HepG2 (cell line): ENCODE results near the gene ATIC. TPM values are rescaled to one million over a fixed set of nuclear protein-coding genes. Genes with fewer than 3 reads are reported as not detected.

Source experiments
- ARID3A ChIP-seq: IDR thresholded peaks from 2 replicates; pipeline ENCODE4 v1.6.1; 2012; ENCODE audit warnings: low read depth, low read length, improper control_type of control experiment
- CREB1 ChIP-seq, 2 experiments: fragments of 450-650 bp in 1 of 2; IDR thresholded peaks; 2 replicates each; pipeline ENCODE4 v1.6.1; 2016 to 2017; ENCODE audit warnings: control low read depth in 1 of 2, mild to moderate bottlenecking in 1 of 2, missing compliant biosample characterization in 1 of 2, missing genetic modification characterization in 1 of 2
- EEA1 ChIP-seq: sonication (generic); formaldehyde crosslinking; IDR thresholded peaks from 2 replicates; pipeline ENCODE4 v1.5.1; 2020; ENCODE audit warnings: mild to moderate bottlenecking, missing genetic modification reagents, borderline replicate concordance
- GATA4 ChIP-seq: sonication (generic); IDR thresholded peaks from 2 replicates; pipeline ENCODE4 v1.6.1; 2016; ENCODE audit warnings: antibody characterized with exemption, low read depth, borderline replicate concordance
- MAFG ChIP-seq: sonication (generic); formaldehyde crosslinking; IDR thresholded peaks from 2 replicates; pipeline ENCODE4 v1.5.1; 2020; ENCODE audit warnings: mild to moderate bottlenecking, missing genetic modification reagents
- MED13 ChIP-seq: sonication (generic); formaldehyde crosslinking; IDR thresholded peaks from 2 replicates; pipeline ENCODE4 v1.5.0; 2020; ENCODE audit warnings: missing genetic modification reagents
- NR1H2 ChIP-seq: sonication (generic); formaldehyde crosslinking; IDR thresholded peaks from 2 replicates; pipeline ENCODE4 v1.8.1; 2022; ENCODE audit warnings: low read depth, missing genetic modification reagents, borderline replicate concordance
- RFX3 ChIP-seq: IDR thresholded peaks from 2 replicates; pipeline ENCODE4 v1.6.1; 2016; ENCODE audit warnings: missing biosample characterization, missing genetic modification reagents
- THAP9 ChIP-seq: sonication (generic); formaldehyde crosslinking; IDR thresholded peaks from 2 replicates; pipeline ENCODE4; 2020; ENCODE audit warnings: missing genetic modification reagents, mild to moderate bottlenecking, borderline replicate concordance
- ZC3H13 ChIP-seq: sonication (generic); formaldehyde crosslinking; IDR thresholded peaks from 2 replicates; pipeline ENCODE4 v1.8.1; 2023; ENCODE audit warnings: mild to moderate bottlenecking, missing genetic modification reagents, moderate library complexity
- ZHX1 ChIP-seq: sonication (generic); formaldehyde crosslinking; IDR thresholded peaks from 2 replicates; pipeline ENCODE4 v1.8.1; 2022; ENCODE audit warnings: low read depth, mild to moderate bottlenecking, missing genetic modification reagents
- ZIK1 ChIP-seq: sonication (generic); formaldehyde crosslinking; IDR thresholded peaks from 2 replicates; pipeline ENCODE4 v1.5.0; 2020; ENCODE audit warnings: mild to moderate bottlenecking, low read depth, missing genetic modification reagents, borderline replicate concordance
- ZNF558 ChIP-seq: sonication (generic); formaldehyde crosslinking; IDR thresholded peaks from 2 replicates; pipeline ENCODE4 v1.9.0; 2022; ENCODE audit warnings: mild to moderate bottlenecking, missing genetic modification reagents, borderline replicate concordance
- ZNF747 ChIP-seq: sonication (generic); formaldehyde crosslinking; IDR thresholded peaks from 2 replicates; pipeline ENCODE4 v1.8.1; 2023; ENCODE audit warnings: missing genetic modification reagents, mild to moderate bottlenecking, borderline replicate concordance
- ZSCAN31 ChIP-seq: sonication (generic); formaldehyde crosslinking; IDR thresholded peaks from 2 replicates; pipeline ENCODE4 v1.5.0; 2020; ENCODE audit warnings: low read depth, mild to moderate bottlenecking, missing genetic modification reagents
- polyA plus RNA-seq, 8 experiments: library from polyadenylated mRNA; depleted of rRNA in 3 of 8; stranded (reverse) in 7 of 8; unstranded in 1 of 8; fragments of >200 nt; fragmentation: Illumina TruSeq in 4 of 8; extraction: Trizol in 4 of 8; gene quantifications; 2 replicates each; pipeline versions ENCODE4 v1.2.1 to v1.2.3, GENCODE V29; 2011 to 2016; ENCODE audit warnings: low read depth in 4 of 8, missing spikeins in 1 of 8, mixed read lengths in 1 of 8; ENCODE audit not compliant: insufficient read depth in 1 of 8
- total RNA-seq, 5 experiments: library from RNA; depleted of rRNA; stranded (reverse); fragments of >200 nt; fragmentation: Illumina TruSeq; extraction: Trizol; gene quantifications; 2 replicates each; pipeline ENCODE4 v1.2.3, GENCODE V29; 2016; ENCODE audit warnings: low read depth in 1 of 5
- TF ChIP-seq, protein P1 (sequence below): sonication (generic); formaldehyde crosslinking; IDR thresholded peaks from 2 replicates; pipeline ENCODE4 v1.4.0; 2020; ENCODE audit warnings: missing genetic modification reagents, mild to moderate bottlenecking, borderline replicate concordance

The ATIC gene
- total and polyA plus RNA-seq, 2 of the 13 experiments (the other 11 are each of a cell fraction or from before 2014, with no cell fraction given), result 89.8 to 146 TPM

DNA sequence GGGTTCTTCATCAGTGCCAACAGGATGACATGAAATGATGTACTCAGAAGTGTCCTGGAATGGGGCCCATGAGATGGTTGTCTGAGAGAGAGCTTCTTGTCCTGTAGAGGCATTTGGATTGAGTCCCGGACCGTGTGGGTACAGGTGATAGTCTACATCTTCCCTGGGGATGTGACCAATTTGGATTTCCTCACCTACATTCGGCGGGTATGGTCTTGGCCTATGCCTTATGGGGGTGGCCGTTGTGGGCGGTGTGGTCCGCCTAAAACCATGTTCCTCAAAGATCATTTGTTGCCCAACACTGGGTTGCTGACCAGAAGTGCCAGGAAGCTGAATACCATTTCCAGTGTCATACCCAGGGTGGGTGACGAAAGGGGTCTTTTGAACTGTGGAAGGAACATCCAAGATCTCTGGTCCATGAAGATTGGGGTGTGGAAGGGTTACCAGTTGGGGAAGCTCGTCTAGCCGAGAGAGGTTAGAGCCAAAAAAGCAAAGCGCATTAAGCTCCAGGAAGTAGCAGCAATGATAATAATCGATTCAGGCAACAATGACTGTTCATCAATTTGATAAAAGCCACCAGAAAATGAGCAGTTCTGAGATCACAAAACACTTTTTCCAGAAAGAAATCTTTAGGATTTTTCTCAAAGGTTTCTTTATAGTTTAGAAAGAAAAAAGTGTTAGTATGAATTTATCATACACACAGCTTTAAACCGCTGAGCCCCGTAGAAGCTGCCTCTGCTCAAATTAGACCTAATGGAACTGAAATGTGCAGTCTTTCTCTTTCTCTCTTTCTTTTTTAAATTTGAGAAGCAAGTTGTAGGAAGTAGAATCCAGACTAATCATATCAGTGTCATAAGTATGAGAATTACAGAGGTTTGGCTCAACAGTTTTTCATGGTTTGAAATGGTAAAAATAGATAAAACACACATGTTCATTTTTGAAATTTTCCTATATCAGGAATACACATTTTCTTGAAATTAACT lies 60.3 kb downstream of the ATIC start (continued):
- TF ChIP-seq CREB1 (IDR thresholded peaks at IDR 0.05), result no peak
- TF ChIP-seq CREB1 (CRISPR knock-in tag; IDR thresholded peaks at IDR 0.05), result peak; percentile 19; the same call in 1 of the 2 replicates
- TF ChIP-seq NR1H2 (CRISPR knock-in tag), result 0 out of 2 replicates have a peak, but pooled peaks have one; percentile 22
- TF ChIP-seq ZC3H13 (CRISPR knock-in tag), result peak; percentile 73; the same call in 1 of the 2 replicates
- TF ChIP-seq ZHX1 (CRISPR knock-in tag), result no peak
- no peak for TF ChIP-seq MED13 (CRISPR knock-in tag)
- no peak for TF ChIP-seq THAP9 (CRISPR knock-in tag)
- TF ChIP-seq MAFG (CRISPR knock-in tag), result no peak
- TF ChIP-seq ARID3A, result no peak
- TF ChIP-seq ZNF747 (CRISPR knock-in tag), result no peak
- TF ChIP-seq ZSCAN31 (CRISPR knock-in tag), result no peak
- TF ChIP-seq ZNF558, result no peak
- TF ChIP-seq GATA4, result no peak
- no peak for TF ChIP-seq ZIK1 (CRISPR knock-in tag)
- TF ChIP-seq EEA1 (CRISPR knock-in tag), result no peak
- no peak for TF ChIP-seq RFX3 (CRISPR knock-in tag)
- TF ChIP-seq, protein P1, sequence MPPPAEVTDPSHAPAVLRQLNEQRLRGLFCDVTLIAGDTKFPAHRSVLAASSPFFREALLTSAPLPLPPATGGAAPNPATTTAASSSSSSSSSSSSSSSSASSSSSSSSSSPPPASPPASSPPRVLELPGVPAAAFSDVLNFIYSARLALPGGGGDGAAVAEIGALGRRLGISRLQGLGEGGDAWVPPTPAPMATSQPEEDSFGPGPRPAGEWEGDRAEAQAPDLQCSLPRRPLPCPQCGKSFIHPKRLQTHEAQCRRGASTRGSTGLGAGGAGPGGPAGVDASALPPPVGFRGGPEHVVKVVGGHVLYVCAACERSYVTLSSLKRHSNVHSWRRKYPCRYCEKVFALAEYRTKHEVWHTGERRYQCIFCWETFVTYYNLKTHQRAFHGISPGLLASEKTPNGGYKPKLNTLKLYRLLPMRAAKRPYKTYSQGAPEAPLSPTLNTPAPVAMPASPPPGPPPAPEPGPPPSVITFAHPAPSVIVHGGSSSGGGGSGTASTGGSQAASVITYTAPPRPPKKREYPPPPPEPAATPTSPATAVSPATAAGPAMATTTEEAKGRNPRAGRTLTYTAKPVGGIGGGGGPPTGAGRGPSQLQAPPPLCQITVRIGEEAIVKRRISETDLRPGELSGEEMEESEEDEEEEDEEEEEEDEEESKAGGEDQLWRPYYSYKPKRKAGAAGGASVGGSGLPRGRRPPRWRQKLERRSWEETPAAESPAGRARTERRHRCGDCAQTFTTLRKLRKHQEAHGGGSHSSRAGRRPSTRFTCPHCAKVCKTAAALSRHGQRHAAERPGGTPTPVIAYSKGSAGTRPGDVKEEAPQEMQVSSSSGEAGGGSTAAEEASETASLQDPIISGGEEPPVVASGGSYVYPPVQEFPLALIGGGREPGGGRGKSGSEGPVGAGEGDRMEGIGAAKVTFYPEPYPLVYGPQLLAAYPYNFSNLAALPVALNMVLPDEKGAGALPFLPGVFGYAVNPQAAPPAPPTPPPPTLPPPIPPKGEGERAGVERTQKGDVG (CRISPR knock-in tag), result no peak
